Activated gamma-delta T cell treated with anti-CD3 and anti-CD28 coated beads, Interleukin-2, amount 50 U/mL, for 16 hours (primary cell): Measurements from ENCODE around the gene TRIM61.
A peak's percentile ranks its signal among the peaks of the same experiment; 100 is the strongest.
"Not testable (repeated sequence)": the region's sequence is repeated elsewhere in the genome, so short reads cannot be mapped to it uniquely, and the experiment has no call there.

Experiments
- DNase-seq: peaks from one replicate; pipeline ENCODE4 v3.0.0-alpha.2; 2020; ENCODE audit warnings: low read depth

The TRIM61 gene

DNA sequence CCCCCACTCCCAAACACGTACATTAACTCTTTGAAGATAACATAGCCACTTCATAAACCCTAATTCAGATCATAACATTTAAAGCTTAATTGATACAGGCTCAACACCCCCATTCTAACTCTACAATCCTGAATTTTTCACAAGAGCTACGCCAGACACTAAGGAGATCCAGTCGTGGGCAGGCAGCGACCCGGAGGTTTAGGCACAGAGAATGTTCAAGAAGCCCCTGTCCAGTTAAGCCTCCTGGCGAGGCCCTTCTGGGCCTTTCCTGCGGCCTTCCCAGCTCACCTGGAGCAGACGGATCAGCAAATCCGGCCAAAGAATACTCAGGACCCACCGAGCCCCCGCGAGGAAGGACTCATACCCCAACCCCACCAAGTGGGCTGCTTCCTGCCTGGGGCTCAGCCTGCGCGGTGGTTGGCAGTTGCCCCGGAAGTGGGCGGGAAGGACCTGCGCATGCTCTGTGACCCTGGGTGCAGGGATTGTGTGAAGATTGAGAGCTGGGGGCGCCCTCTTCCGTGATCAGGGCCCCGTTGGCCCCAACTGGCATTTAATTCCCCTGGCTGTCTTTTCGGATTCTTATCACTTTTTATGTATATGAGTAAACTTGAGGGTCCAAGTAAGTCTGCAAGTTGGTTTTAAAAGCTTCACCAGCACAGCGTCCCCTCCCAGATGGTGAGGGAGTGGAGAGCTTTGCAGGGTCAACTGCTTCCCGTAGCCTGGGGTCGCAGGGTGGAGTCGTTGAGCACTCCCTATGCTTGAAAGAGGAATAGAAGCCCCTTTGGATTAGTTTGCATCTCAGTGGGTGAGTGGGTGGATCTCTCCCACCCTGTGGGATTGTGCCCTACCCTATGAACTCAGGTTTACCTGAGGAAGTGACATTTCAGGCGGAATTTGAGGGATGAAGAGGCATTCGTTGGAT lies at the start of gene TRIM61:
TSS of gene TRIM61 (minus strand) at position 415 of the 922 bp plus-strand sequence. CDS start 7,655 bp downstream, outside the sequence.
- peak; percentile 38 for DNase-seq

DNA sequence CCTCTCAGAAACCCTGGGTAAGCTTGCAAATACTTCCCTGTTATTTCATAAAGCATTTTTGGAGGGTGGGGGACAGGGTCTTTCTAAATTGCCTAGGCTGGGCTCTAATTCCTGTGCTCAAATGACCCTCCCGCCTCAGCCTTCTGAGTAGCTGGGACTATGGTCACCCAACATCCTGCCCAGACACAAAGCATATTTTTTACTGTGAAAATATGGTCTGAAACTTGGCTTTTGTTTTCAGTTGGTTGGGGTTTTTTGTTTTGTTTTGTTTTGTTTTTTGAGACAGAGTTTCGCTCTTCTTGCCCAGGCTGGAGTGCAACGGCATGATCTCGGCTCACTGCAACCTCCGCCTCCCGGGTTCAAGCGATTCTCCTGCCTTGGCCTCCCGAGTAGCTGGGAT lies 48.3 kb upstream of the TRIM61 start:
- not testable (repeated sequence) for DNase-seq

DNA sequence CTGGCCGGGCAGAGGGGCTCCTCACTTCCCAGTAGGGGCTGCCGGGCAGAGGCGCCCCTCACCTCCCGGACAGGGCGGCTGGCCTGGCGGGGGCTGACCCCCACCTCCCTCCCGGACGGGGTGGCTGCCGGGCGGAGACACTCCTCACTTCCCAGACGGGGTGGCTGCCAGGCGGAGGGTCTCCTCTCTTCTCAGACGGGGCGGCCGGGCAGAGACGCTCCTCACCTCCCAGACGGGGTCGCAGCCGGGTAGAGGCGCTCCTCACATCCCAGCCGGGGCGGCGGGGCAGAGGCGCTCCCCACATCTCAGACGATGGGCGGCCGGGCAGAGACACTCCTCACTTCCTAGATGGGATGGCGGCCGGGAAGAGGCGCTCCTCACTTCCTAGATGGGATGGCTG lies 42.5 kb upstream of the TRIM61 start:
- not testable (repeated sequence) for DNase-seq

DNA sequence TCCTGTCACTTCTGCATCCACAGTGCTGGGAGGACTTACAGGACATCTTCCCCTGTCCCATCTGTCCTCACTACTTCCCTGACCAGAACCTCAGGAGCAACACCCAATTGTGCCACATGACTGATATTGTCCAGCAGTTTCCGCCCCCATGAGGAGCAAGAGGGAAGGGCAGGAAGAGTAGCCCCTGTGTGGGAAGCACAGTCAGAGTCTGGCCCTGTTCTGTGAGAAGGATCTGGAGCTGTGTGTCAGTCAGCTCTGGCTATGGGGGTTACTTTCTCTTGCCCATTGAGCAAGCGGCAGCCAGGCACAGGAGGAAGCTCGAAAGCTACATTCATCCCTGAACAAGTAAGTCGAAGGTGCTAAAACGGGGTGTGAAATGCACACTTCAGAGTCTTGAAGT lies 39.5 kb upstream of the TRIM61 start:
- no peak for DNase-seq

DNA sequence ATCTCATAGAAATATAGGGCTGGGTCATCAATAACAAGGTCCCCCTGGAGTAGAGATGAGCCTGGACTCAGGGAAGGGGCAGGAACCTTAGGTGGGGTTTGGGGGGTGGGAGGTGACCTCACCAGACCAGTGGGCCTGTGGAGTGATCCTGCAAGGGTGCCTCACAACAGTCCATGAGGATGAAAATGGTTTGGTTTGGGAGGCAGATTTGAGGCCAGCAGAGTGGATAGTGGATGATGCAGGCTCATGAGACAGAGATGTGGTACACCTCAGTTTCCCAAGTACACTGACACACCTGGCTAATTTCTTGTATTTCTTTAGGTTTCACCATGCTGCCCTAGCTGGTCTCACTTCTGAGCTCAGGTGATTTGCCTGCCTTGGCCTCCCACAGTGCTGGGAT lies 36.2 kb upstream of the TRIM61 start:
- no peak for DNase-seq

DNA sequence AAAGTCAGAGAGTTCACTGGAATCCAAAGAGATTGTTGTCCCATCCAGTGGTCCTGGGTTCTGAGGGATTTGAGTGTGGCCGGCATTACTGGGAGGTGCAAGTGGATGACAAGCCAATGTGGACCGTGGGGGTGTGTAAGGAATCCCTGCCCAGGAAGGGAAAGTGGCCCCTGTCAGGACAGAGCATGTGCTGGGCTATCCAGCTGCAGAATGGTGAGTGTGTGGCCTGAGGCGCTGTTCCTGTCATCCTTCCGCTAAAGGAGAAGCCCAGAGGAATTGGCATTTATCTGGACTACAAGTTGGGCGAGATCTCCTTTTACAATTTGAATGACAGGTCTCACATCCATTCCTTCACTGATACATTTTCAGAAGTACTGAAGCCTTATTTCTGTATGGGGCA lies 33.9 kb upstream of the TRIM61 start:
- no peak for DNase-seq

DNA sequence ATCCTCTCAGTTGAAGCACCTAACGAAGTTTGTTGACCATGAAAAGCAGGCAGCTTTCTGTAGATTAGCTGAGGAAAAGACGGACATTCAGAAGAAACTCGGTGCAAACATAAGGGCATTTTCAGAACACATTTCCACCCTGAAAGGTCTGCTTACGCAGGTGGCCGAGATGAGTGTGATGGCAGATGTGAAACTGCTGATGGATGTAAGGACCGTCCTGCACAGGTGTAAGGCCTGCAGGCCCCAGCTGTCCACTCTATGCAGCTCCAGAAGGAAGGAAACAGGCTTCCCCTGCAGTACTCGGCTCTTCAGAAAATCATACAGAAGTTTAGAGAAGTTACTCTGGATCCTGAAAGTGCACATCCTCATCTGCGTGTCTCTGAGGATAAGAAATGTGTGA lies 33.5 kb upstream of the TRIM61 start:
- DNase-seq: no peak

DNA sequence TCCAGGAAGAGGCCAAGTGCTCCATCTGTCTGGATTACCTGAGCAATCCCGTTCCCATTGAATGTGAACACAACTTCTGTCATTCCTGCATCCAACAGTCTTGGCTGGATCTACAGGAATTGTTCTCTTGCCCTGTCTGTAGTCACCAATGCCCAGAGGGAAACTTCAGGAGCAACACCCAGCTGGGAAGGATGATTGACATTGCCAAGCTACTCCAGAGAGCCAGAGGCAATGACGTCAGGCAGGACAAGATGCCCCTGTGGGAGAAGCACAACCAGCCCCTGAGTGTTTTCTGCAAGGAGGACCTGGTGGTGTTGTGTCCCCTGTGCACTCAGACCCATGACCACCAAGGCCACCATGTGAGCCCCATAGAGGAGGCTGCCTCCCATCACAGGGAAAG lies 33.0 kb upstream of the TRIM61 start:
- DNase-seq: no peak

DNA sequence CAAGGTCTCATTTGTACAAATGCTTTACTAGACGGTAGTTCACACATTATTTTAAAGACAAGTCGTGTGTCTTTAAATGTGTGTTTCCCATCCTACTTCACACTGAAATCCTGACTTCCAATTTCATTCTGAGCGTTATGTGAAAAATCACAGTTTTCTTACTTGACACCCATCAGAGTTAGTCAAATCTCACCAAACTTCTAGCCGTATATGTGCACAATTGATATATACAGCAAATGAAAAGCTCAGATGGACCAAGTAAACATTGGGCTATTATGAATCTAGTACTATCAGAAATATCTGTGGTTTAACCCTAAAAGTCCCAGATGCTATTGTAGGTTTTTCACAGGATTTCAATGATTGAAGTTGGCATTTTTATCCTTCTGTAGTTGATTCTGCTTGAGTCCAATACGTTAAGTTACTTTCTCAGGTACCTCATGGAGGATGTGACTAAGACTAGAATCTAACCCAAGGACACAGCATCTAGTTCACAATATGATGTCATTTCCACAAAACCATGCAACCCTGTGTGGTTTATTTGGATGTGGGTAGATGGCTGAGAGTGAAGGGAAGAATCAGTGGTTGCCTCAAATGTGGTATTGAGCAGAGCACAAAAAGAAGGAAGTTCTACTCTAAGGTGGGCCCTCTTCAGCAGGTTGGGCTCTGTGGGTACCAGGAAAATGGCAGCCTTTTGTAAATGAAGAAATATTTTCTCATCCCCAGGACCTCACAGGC lies 32.2 kb upstream of the TRIM61 start:
- DNase-seq: no peak

DNA sequence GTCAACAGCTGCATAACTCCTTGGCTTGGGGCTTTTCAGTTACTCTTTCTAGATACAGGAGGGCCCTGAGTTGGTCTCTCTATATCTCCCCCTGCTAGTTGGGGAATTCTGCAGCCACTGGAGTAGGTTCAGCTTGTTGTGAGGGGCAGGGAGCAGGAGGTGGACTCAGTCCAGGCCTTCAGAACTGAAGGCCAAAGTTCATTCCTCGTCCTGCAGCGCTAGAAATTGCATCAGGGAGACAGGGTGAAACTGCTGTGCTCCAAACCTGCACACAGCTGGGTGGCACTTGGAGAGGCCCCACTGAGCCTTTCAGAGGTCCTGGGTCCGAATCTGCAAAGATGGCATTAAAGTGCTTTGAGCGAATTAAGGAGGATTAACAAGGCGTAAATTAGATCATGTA lies 29.4 kb upstream of the TRIM61 start:
- no peak for DNase-seq

DNA sequence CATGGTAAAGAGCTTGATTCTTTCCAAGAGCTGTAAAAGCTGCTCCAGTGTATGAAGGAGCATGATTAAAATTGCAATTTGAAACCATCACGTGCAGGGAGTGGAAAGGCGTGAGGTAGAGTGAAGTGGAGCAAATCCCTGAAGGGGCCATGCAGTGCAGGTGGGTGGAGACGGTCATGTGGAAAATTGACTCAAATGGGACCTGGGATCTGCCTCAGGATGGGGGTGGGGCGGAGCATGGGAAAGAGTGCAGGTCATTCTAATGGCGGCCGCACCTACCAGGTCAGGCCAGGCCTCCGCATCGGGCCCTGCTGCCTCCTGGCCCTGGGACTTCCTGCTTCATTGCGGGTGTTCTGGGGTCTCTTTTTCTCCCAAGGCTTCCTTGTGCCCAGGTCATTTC lies 29.0 kb upstream of the TRIM61 start:
- DNase-seq: no peak

DNA sequence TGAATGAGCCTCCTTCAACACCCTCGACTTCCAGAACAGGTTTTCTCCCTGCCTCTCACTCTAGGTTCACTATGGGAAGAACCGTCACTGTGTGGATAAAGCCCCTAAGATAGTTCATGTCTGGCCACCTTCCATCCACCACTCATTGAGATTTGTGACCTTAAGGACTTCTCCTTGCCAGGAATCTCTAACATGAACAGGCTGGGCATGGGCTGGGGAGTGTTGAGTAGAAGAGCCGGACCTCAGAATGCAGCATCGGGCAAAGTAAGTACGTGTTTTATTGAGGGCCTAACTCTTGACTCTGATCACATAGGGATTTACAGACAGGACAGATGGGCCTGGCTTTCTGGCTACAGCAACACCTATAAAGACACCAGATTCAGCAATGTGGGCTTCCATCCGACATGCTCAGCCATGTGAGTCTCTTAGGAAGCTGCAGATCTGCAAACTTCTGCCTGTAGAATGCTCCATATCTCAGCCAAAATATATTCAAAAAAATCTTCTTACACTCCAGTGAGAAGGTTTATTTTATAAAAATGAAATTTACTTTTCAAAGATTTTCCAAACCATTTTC lies 28.0 kb upstream of the TRIM61 start:
- DNase-seq: no peak

DNA sequence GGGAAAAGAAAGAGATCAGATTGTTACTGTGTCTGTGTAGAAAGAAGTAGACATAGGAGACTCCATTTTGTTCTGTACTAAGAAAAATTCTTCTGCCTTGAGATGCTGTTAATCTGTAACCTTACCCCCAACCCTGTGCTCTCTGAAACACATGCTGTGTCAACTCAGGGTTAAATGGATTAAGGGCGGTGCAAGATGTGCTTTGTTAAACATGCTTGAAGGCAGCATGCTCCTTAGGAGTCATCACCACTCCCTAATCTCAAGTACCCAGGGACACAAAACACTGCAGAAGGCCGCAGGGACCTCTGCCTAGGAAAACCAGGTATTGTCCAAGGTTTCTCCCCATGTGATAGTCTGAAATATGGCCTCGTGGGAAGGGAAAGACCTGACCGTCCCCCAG lies 24.5 kb upstream of the TRIM61 start:
- DNase-seq: not testable (repeated sequence)

DNA sequence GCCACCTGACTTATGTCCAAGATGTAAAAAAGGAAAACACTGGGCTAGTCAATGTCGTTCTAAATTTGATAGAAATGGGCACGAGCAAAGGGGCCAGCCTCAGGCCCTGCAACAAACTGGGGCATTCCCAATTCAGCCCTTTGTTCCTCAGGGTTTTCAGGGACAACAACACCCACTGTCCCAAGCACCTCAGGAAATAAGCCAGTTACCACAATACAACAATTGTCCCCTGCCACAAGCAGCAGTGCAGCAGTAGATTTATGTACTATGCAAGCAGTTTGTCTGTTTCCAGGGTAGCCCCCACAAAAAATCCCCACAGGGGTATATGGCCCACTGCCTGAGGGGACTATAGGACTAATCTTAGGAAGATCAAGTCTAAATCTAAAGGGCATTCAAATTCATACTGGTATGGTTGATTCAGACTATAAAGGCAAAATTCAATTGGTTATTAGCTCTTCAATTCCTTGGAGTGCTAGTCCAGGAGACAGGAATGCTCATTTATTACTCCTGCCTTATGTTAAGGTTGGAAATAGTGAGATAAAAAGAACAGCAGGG lies 21.1 kb upstream of the TRIM61 start:
- DNase-seq: not testable (repeated sequence)

DNA sequence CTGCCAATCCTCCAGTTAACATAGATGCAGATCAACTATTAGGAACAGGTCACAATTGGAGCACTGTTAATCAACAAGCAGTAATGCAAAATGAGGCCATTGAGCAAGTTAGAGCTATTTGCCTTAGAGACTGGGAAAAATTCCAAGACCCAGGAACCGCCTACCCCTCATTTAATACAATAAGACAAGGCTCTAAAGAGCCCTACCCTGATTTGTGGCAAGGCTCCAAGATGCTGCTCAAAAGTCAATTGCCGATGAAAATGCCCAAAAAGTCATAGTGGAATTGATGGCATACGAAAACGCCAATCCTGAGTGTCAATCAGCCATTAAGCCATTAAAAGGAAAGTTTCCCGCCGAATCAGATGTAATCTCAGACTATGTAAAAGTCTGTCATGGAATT lies 20.5 kb upstream of the TRIM61 start:
- DNase-seq: no peak

DNA sequence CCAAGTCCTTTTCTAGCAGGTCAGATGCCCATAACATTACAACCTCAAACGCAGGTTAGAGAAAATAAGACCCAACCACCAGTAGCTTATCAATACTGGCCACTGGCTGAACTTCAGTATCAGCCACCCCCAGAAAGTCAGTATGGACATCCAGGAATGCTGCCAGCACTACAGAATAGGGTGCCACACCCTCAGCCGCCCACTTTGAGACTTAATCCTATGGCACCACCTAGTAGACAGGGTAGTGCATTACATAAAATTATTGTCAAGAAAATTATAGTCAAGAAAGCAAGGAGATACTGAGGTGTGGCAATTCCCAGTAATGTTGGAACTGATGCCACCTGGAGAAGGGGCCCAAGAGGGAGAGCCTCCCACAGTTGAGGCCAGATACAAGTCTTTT lies 19.9 kb upstream of the TRIM61 start:
- no peak for DNase-seq

DNA sequence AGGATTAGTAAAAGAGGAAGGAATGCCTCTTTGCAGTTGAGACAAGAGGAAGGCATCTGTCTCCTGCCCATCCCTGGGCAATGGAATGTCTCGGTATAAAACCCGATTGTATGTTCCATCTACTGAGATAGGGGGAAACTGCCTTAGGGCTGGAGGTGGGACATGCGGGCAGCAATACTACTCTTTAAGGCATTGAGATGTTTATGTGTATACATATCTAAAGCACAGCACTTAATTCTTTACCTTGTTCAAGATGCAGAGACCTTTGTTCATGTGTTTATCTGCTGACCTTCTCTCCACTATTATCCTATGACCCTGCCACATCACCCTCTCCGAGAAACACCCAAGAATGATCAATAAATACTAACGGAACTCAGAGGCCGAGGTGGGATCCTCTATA lies 18.7 kb upstream of the TRIM61 start:
- not testable (repeated sequence) for DNase-seq

DNA sequence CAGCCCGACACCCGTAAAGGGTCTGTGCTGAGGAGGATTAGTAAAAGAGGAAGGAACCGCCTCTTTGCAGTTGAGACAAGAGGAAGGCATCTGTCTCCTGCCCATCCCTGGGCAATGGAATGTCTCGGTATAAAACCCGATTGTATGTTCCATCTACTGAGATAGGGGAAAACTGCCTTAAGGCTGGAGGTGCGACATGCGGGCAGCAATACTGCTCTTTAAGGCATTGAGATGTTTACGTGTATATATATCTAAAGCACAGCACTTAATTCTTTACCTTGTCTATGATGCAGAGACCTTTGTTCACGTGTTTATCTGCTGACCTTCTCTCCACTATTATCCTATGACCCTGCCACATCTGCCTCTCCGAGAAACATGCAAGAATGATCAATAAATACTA lies 13.3 kb upstream of the TRIM61 start:
- DNase-seq: not testable (repeated sequence)

DNA sequence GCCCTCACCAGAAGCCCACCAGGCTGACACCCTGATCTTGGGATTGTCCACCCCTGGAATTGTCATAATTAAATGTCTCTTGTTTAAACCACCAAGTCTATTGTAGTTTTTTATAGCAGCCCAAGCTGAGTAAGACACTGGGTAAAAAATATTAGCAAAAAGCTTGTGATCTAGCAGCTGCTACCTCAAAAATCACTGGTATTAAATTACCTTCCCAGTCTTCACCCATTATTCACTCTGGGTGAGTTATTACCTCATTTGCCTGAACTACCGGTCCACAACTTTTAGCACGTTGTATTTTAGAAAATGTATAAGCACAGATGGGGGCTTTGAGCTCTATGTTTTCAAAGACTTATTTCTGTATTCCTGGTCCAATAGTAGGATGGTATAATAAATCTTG lies 12.0 kb upstream of the TRIM61 start:
- DNase-seq: no peak

DNA sequence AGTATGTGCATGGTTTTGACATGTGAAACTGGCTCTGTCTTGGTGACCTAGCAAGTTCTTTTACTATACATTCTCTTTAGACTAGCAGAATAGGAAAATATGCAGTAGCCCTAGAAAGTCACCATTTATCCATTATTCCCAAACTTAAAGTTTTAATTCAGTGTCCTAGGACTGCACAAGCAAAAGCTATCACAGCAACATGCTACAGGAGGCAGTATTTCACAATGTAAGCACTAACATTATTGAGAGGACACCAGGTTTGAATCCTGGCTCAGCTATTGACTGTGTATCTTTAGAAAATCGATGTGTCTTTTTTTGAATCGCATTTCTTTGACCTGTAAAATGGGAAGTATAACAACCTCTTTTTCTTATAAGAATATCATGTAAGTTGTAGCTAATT lies 5.5 kb downstream of the TRIM61 start:
- not testable (repeated sequence) for DNase-seq

DNA sequence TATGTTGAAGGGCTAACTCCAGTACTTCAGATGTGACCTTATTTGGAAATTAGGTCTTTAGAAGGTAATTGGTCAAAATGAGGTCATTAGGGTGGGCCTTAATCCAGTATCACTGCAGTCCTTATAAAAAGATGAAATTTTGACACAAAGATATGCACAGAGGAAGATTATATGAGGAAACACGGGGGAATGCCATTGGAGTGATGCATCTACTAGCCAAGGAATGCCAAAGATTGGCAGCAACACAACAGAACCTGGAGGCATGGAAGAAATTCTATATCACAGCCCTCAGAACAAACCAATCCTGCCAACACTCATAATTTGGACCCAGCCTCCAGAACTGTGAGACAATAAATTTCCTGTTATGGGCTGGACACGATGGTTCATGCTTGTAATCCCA lies 17.6 kb downstream of the TRIM61 start:
- DNase-seq: no peak

DNA sequence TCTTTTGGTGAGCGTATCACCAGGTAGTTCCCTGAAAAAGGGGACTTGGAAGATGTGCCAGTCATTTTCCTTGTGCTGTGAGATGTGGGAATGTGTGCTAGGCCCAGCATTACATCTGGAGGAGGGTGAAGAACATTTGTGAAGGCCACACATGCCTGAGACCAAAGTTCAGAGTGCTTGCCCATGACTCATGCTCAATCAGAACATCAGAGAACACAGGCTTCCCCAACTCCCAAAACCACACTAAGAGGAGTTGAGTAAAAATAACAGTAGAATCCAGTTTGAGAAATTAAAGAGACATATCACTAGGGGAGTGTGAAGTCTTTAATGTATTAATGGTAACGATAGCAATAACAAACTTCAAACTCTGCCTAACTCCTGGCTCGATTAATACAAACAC lies 18.0 kb downstream of the TRIM61 start:
- not testable (repeated sequence) for DNase-seq
